MCF 10A (cell line): ENCODE results near the gene MERTK. TPM values are rescaled to one million over a fixed set of nuclear protein-coding genes. Genes with fewer than 3 reads are reported as not detected.

Experiments
- BruUV-seq: library from RNA; stranded (reverse); fragments of 400-500 nt; replicated peaks from 2 replicates; lab custom pipeline; 2021; lab: Mats Ljungman, UMichigan
- CTCF ChIA-PET: fragments of 300-600 bp; sonication (Branson Sonifier 250); formaldehyde crosslinking; extraction: SDS; loops from one replicate; lab custom pipeline; 2021; ENCODE audit warnings: antibody characterized with exemption, inconsistent platforms; lab: Yijun Ruan, JAX
- POLR2A ChIA-PET: fragments of 300-600, 350-650 bp; sonication (Branson Sonifier 250); formaldehyde crosslinking; extraction: SDS; loops from one replicate; lab custom pipeline; 2020; ENCODE audit warnings: antibody characterized with exemption, inconsistent platforms; lab: Yijun Ruan, JAX
- DNase-seq: peaks from one replicate; pipeline ENCODE4 v3.0.0-alpha.2; 2018; ENCODE audit not compliant: unreplicated experiment
- H3K27ac Mint-ChIP-seq: one replicate; pipeline ENCODE4 v1.8.0; 2022; ENCODE audit warnings: mild to moderate bottlenecking, low read depth, mixed read lengths; ENCODE audit not compliant: unreplicated experiment
- H3K27me3 Mint-ChIP-seq: one replicate; pipeline ENCODE4 v1.8.0; 2022; ENCODE audit warnings: mixed read lengths; ENCODE audit not compliant: insufficient read depth, unreplicated experiment
- H3K36me3 Mint-ChIP-seq: one replicate; pipeline ENCODE4 v1.8.0; 2022; ENCODE audit warnings: mild to moderate bottlenecking, moderate library complexity, mixed read lengths; ENCODE audit not compliant: insufficient read depth, unreplicated experiment
- H3K4me1 Mint-ChIP-seq: one replicate; pipeline ENCODE4 v1.8.0; 2022; ENCODE audit warnings: mixed read lengths; ENCODE audit not compliant: insufficient read depth, unreplicated experiment
- H3K4me3 Mint-ChIP-seq: one replicate; pipeline ENCODE4 v1.8.0; 2022; ENCODE audit warnings: mild to moderate bottlenecking, moderate library complexity, mixed read lengths; ENCODE audit not compliant: unreplicated experiment
- H3K9me3 Mint-ChIP-seq: one replicate; pipeline ENCODE4 v1.8.0; 2022; ENCODE audit warnings: mixed read lengths; ENCODE audit not compliant: unreplicated experiment
- intact Hi-C: fragments of 100-400 bp; cut with micrococcal nuclease; formaldehyde crosslinking; loops from 2 replicates; pipeline ENCODE4 v1.14.1; 2022
- total RNA-seq: library from RNA; stranded (reverse); gene quantifications from 2 replicates; pipeline ENCODE4 v1.2.3, GENCODE V29; 2022
- TF ChIP-seq, protein P1 (sequence below): fragments of 200-600 bp; IDR thresholded peaks from one replicate; pipeline ENCODE4 v1.8.0; 2022; ENCODE audit warnings: antibody characterized with exemption, mild to moderate bottlenecking; ENCODE audit not compliant: unreplicated experiment

The MERTK gene
- total RNA-seq, 1 experiment from 2014 or later, result 0.19 TPM

DNA sequence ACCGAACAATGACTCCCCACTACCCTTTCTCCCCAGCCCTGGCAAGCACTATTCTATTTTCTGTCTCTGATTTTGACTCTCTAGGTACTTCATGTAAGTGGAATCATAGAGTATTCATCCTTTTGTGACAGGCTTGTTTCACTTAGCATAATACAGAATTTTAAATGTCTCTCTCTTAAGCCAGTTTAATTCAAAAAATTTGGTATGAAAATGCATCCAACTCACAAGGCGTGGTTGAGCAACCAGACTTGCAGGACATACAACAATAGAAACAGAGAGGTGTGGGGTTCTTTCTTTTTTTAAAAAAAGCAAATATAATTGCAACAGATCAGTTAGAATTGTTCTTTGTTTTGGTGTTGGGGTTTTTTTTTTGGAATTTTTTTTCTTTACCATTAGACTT lies 109.1 kb downstream of the MERTK start:
- ChIA-PET CTCF (interaction anchor here (0.5 kb wide), 2 partner anchors 8 to 649 kb away, joined by 3 to 4 read pairs; no protein-coding TSS in a partner anchor), POLR2A (interaction anchor here (1.6 kb wide), 1 partner anchor 26 kb away, joined by 4 read pairs; no protein-coding TSS in a partner anchor)
- no peak for DNase-seq
- no peaks in the 10 kb centered on the region for H3K36me3 Mint-ChIP-seq
- BruUV-seq, result no TSS peak
- H3K27ac Mint-ChIP-seq, result no peak overlapping the region
- no peak overlapping the region for H3K4me3 Mint-ChIP-seq
- H3K27me3 Mint-ChIP-seq, result peaks cover 20% of the 10 kb centered on the region
- TF ChIP-seq, protein P1, sequence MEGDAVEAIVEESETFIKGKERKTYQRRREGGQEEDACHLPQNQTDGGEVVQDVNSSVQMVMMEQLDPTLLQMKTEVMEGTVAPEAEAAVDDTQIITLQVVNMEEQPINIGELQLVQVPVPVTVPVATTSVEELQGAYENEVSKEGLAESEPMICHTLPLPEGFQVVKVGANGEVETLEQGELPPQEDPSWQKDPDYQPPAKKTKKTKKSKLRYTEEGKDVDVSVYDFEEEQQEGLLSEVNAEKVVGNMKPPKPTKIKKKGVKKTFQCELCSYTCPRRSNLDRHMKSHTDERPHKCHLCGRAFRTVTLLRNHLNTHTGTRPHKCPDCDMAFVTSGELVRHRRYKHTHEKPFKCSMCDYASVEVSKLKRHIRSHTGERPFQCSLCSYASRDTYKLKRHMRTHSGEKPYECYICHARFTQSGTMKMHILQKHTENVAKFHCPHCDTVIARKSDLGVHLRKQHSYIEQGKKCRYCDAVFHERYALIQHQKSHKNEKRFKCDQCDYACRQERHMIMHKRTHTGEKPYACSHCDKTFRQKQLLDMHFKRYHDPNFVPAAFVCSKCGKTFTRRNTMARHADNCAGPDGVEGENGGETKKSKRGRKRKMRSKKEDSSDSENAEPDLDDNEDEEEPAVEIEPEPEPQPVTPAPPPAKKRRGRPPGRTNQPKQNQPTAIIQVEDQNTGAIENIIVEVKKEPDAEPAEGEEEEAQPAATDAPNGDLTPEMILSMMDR, result no peak
- peaks cover 11% of the 10 kb centered on the region for H3K4me1 Mint-ChIP-seq
- no peaks in the 10 kb centered on the region for H3K9me3 Mint-ChIP-seq
- intact Hi-C loops, result no loop called here

DNA sequence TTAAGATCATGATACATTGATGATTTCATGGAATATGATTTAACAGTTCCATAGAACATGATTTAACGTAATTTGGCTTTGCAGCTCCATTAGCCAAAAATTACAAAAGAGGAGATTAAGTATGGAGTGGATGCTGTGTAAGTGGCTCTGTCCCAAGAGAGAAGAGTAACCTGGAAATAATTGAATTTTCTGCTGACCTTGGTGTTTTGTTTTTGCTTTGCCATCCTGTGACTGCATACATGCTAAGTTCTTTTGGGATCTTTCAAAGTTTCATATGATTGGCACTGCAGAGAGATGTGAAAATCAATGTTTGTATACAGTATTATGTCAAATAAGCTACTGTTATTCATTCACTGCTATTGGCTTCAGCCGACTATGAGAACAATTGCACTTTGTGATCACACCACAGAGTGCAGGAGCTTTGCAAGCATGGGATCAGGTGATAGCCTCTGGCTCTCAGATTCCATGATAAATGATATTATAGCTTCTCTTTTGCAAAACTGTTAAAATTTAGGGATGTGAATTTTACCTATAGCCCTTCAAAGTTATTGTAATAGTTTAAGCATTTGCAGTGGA lies 110.6 kb downstream of the MERTK start:
- intact Hi-C loops, result no loop called here
- ChIA-PET POLR2A (no interaction called here), CTCF (interaction anchor here (0.6 kb wide), 1 partner anchor 121 kb away, joined by 3 read pairs; no protein-coding TSS in a partner anchor)
- Mint-ChIP-seq H3K4me3 (no peak overlapping the region), H3K4me1 (peaks cover 11% of the 10 kb centered on the region), H3K27ac (no peak overlapping the region), H3K9me3 (no peaks in the 10 kb centered on the region), H3K27me3 (peaks cover 20% of the 10 kb centered on the region), H3K36me3 (no peaks in the 10 kb centered on the region)
- no peak for DNase-seq
- TF ChIP-seq, protein P1, result no peak
- no TSS peak for BruUV-seq

DNA sequence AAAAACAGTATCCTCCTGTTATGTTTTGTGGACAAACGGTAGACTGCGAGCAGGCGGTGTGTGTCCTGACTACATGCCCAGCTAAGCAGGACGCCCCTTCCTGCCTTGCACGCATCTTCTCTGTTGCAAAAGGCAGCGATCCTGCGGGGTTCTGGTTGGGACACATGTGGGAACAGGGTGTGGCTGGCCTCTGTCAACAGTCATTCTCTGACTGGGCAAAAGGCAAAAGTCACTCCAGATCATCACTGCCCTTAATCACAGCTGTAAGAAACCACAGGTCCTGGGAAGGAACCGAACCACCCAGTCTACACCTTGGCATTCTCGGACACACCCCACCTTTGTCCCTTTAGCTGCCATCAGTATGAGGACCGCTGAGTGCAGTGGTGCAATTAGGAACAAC lies 112.3 kb downstream of the MERTK start:
- H3K9me3 Mint-ChIP-seq, result no peaks in the 10 kb centered on the region

DNA sequence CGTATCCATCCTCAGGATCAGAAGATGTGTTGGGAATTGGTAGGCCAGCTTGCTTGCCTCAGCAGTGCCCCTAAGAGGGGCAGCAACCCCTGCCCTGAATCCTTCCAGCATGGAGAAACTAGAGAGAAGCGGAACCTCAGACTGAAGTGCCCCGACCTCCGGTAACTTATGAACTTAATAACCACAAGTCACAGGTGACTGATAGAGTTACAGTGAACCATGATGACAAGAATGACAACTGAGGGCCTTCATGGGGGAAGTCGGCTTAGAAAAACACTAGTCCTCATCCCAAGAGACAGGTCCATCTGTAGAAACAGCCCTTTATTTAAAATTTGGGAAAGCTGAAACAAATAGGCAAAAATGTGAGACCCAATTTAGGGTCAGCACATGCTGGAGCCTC lies 114.1 kb downstream of the MERTK start:
- DNase-seq, result no peak
- Mint-ChIP-seq H3K4me1 (peaks cover 6% of the 10 kb centered on the region), H3K4me3 (no peak overlapping the region), H3K27ac (no peak overlapping the region), H3K27me3 (peaks cover 40% of the 10 kb centered on the region), H3K9me3 (no peaks in the 10 kb centered on the region), H3K36me3 (no peaks in the 10 kb centered on the region)
- ChIA-PET CTCF (no interaction called here), POLR2A (interaction anchor here (0.7 kb wide), 1 partner anchor 38 kb away, joined by 3 read pairs; no protein-coding TSS in a partner anchor)
- TF ChIP-seq, protein P1, result no peak
- no TSS peak for BruUV-seq
- intact Hi-C loops, result no loop called here

More for the DNA sequence above, 112.3 kb downstream of the MERTK start:
- Mint-ChIP-seq H3K4me3 (no peak overlapping the region), H3K4me1 (peaks cover 11% of the 10 kb centered on the region), H3K36me3 (no peaks in the 10 kb centered on the region), H3K27me3 (peaks cover 25% of the 10 kb centered on the region), H3K27ac (no peak overlapping the region)
- peak; percentile 40 for DNase-seq
- ChIA-PET POLR2A (no interaction called here), CTCF (no interaction called here)
- intact Hi-C loops, result no loop called here
- TF ChIP-seq, protein P1, result no peak
- no TSS peak for BruUV-seq
